RWPE1 (cell line): Measurements from ENCODE around the gene PKD1L1.

ENCODE experiments used
- CTCF ChIA-PET: fragments of 350-600 bp; sonication (Branson Sonifier 250); formaldehyde crosslinking; extraction: SDS; loops from one replicate; lab custom pipeline; 2021; lab: Yijun Ruan, JAX
- POLR2A ChIA-PET: fragments of 400-600 bp; formaldehyde crosslinking; extraction: SDS; loops from one replicate; lab custom pipeline; 2020; ENCODE audit warnings: antibody characterized with exemption; ENCODE audit not compliant: low non-redundant PET; lab: Yijun Ruan, JAX
- DNase-seq: peaks from one replicate; pipeline ENCODE4 v3.0.0; 2012; ENCODE audit warnings: low spot score
- H3K27ac ChIP-seq: fragments of 450-650 bp; 2 replicates; pipeline ENCODE4 v1.5.1; 2017
- CTCF ChIP-seq: fragments of 450-650 bp; conservative IDR thresholded peaks from 2 replicates; pipeline ENCODE4 v1.5.1; 2017; ENCODE audit warnings: low read depth, mild to moderate bottlenecking

The PKD1L1 gene

GRCh38 chr7:47893721-47894365, 54.4 kb downstream of the PKD1L1 start:
- POLR2A ChIA-PET = no interaction called here

GRCh38 chr7:47893238-47893637, 55.0 kb downstream of the PKD1L1 start:
- CTCF ChIA-PET = interaction anchor here (0.6 kb wide), 1 partner anchor 679 kb away, joined by 3 read pairs; no protein-coding TSS in a partner anchor
- TF ChIP-seq CTCF = no peak
- no peak overlapping the region for H3K27ac ChIP-seq
- POLR2A ChIA-PET = no interaction called here
- DNase-seq = no peak

More at GRCh38 chr7:47893721-47894365, 54.4 kb downstream of the PKD1L1 start:
- CTCF ChIA-PET = interaction anchor here (0.6 kb wide), 2 partner anchors 11 to 16 kb away, joined by 3 read pairs; no protein-coding TSS in a partner anchor
- TF ChIP-seq CTCF = no peak
- H3K27ac ChIP-seq = no peak overlapping the region
- DNase-seq = no peak

GRCh38 chr7:47890606-47891005, 57.7 kb downstream of the PKD1L1 start:
- no peak overlapping the region for H3K27ac ChIP-seq
- CTCF ChIA-PET = no interaction called here
- POLR2A ChIA-PET = no interaction called here
- TF ChIP-seq CTCF = no peak
- DNase-seq = no peak

GRCh38 chr7:47890125-47890524, 58.1 kb downstream of the PKD1L1 start:
- CTCF ChIA-PET = no interaction called here
- POLR2A ChIA-PET = no interaction called here
- TF ChIP-seq CTCF = no peak
- DNase-seq = no peak
- H3K27ac ChIP-seq = no peak overlapping the region

- POLR2A ChIA-PET = no interaction called here
- DNase-seq = no peak
- H3K27ac ChIP-seq = no peak overlapping the region
- CTCF ChIA-PET = no interaction called here
- TF ChIP-seq CTCF = no peak
These were observed 58.5 kb downstream of the PKD1L1 start for GRCh38 chr7:47889723-47890122.

- POLR2A ChIA-PET = interaction anchor here (0.7 kb wide), 1 partner anchor 11 kb away, joined by 3 read pairs; no protein-coding TSS in a partner anchor
- TF ChIP-seq CTCF = no peak
- H3K27ac ChIP-seq = no peak overlapping the region
- DNase-seq = no peak
- CTCF ChIA-PET = no interaction called here
These were observed 59.6 kb downstream of the PKD1L1 start for GRCh38 chr7:47888371-47889265.
